ENCODE measurements around the gene FMNL1. TPM values are rescaled to one million over a fixed set of nuclear protein-coding genes. Genes with fewer than 3 reads are reported as not detected.

FMNL1 gene
- total RNA-seq, 4 donors from 2014 or later: 19.2 to 42.9 (median 24.6) TPM

GRCh38 chr17:45271603-45272002, 49.9 kb downstream of the FMNL1 start:
- Histone ChIP-seq H3K9me3 (no peaks in the 10 kb centered on the region), H3K4me1 (peaks cover 0 to 20% (median 0%) of the 10 kb centered on the region in 4 donors), H3K36me3 (peaks cover 0 to 79% (median 44%) of the 10 kb centered on the region in 3 donors), H3K27ac (no peak overlapping the region), H3K4me3 (no peak overlapping the region), H3K27me3 (no peaks in the 10 kb centered on the region)
- no peak for TF ChIP-seq POLR2A (IDR thresholded peaks at IDR 0.05)
- no peak for TF ChIP-seq EP300 (IDR thresholded peaks at IDR 0.05)
- TF ChIP-seq, protein P1, sequence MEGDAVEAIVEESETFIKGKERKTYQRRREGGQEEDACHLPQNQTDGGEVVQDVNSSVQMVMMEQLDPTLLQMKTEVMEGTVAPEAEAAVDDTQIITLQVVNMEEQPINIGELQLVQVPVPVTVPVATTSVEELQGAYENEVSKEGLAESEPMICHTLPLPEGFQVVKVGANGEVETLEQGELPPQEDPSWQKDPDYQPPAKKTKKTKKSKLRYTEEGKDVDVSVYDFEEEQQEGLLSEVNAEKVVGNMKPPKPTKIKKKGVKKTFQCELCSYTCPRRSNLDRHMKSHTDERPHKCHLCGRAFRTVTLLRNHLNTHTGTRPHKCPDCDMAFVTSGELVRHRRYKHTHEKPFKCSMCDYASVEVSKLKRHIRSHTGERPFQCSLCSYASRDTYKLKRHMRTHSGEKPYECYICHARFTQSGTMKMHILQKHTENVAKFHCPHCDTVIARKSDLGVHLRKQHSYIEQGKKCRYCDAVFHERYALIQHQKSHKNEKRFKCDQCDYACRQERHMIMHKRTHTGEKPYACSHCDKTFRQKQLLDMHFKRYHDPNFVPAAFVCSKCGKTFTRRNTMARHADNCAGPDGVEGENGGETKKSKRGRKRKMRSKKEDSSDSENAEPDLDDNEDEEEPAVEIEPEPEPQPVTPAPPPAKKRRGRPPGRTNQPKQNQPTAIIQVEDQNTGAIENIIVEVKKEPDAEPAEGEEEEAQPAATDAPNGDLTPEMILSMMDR (IDR thresholded peaks at IDR 0.05): no peak
- 91 to 97% methylated on average over 3 of the region's 3 CpGs for WGBS, 2 donors
- DNase-seq (ENCODE audit: low spot score in 2 of 2): no peak

DNA sequence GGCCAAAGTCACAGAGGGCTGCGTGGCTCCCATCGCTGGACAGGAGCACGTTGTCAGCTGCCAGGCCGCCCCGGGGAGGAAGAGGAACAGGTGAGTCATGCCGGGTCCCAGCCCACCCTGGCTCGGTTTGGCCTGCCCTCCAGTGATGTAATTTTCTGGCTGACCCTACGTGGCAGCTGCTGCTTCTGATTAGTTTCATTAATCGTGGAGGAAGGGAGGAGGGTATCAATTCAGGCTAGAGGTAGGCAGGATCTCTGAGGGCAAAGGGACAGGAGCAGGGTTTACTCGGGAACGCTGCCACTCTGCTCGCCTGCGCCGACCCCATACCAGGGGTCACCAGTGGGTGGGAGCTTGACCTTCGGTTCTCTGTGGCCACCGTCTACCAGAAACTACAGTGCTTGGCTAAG, 51.9 kb downstream of the FMNL1 start:
- TF ChIP-seq POLR2A (IDR thresholded peaks at IDR 0.05) (no peak), EP300 (IDR thresholded peaks at IDR 0.05) (no peak)
- TF ChIP-seq, protein P1 (IDR thresholded peaks at IDR 0.05): no peak
- no peak for DNase-seq (ENCODE audit: low spot score in 2 of 2)
- H3K9me3 ChIP-seq: no peaks in the 10 kb centered on the region
- H3K27me3 ChIP-seq: no peaks in the 10 kb centered on the region
- no peak overlapping the region for H3K27ac ChIP-seq
- peaks cover 0 to 60% (median 37%) of the 10 kb centered on the region in 3 donors for H3K36me3 ChIP-seq
- H3K4me3 ChIP-seq: no peak overlapping the region
- 59 to 63% methylated on average over 16 of the region's 16 CpGs for WGBS, 2 donors
- H3K4me1 ChIP-seq: peaks cover 0 to 38% (median 12%) of the 10 kb centered on the region in 4 donors

- Histone ChIP-seq H3K27me3 (no peaks in the 10 kb centered on the region), H3K36me3 (peaks cover 0 to 55% (median 32%) of the 10 kb centered on the region in 3 donors), H3K27ac (no peak overlapping the region), H3K9me3 (no peaks in the 10 kb centered on the region), H3K4me1 (peaks cover 0 to 43% (median 12%) of the 10 kb centered on the region in 4 donors), H3K4me3 (no peak overlapping the region)
- TF ChIP-seq EP300 (IDR thresholded peaks at IDR 0.05) (no peak), POLR2A (IDR thresholded peaks at IDR 0.05) (no peak)
- TF ChIP-seq, protein P1 (IDR thresholded peaks at IDR 0.05): no peak
- no peak for DNase-seq (ENCODE audit: low spot score in 2 of 2)
- 83 to 88% methylated on average over 5 of the region's 5 CpGs for WGBS, 2 donors
Measured at GRCh38 chr17:45274033-45274432, 52.3 kb downstream of the FMNL1 start.

DNA sequence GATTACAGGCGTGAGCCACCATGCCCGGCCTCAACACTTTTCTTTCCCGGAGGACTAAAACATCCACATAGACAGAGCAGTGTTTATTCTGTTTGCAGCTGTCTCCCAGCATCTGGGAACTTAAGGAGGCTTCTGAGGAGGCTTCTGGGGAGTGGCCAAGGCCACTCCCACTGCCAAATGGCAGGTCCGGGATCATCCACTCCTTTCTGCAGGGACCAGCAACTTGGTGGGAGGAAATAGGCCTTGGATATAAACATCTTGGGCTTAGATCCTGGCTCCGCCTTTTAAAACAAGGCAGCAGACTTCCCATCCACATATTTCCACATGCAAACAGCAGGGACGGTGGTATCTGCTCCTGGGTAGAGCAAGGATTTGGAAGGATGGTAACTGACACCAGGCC, 54.3 kb downstream of the FMNL1 start:
- Histone ChIP-seq H3K4me1 (peaks cover 0 to 43% (median 12%) of the 10 kb centered on the region in 4 donors), H3K27ac (no peak overlapping the region), H3K36me3 (peaks cover 0 to 50% (median 12%) of the 10 kb centered on the region in 3 donors), H3K27me3 (no peaks in the 10 kb centered on the region), H3K4me3 (no peak overlapping the region), H3K9me3 (no peaks in the 10 kb centered on the region)
- TF ChIP-seq EP300 (IDR thresholded peaks at IDR 0.05) (no peak), POLR2A (IDR thresholded peaks at IDR 0.05) (no peak)
- TF ChIP-seq, protein P1 (IDR thresholded peaks at IDR 0.05): no peak
- 49 to 65% methylated on average over 6 of the region's 6 CpGs for WGBS, 2 donors
- no peak for DNase-seq (ENCODE audit: low spot score in 2 of 2)

DNA sequence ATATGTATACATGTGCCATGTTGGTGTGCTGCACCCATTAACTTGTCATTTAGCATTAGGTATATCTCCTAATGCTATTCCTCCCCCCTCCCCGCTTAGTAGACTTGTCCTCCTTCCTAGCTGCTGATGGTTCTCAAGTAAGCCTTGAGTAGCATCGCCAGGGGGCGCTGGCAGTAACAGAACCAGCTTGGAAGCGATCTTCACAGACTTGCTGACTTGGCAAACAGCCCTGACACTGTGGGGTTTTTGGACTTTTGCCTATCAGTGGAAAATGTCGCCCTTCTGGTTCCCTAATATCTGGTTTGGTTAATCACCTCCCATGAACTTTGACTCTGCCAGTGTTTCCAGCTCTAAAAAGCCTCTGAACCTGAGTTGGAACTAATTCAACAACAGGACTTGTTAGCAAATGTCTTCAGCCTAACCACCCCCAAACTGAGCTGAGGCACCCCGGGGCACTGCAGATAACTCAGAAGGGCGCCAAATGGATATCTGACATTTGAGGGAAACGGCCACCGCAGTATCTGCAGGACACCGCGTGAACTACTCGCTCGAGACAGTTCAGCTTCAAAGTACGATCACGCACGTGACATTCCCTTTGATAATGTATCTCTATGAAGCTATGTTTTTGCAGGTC, 55.6 kb downstream of the FMNL1 start:
- H3K4me1 ChIP-seq: peaks cover 0 to 43% (median 12%) of the 10 kb centered on the region in 4 donors
- H3K36me3 ChIP-seq: peaks cover 0 to 46% (median 9%) of the 10 kb centered on the region in 3 donors
- H3K27me3 ChIP-seq: no peaks in the 10 kb centered on the region
- peak; percentile 92 to 98 for DNase-seq (ENCODE audit: low spot score in 2 of 2)
- H3K4me3 ChIP-seq: no peak overlapping the region
- H3K9me3 ChIP-seq: no peaks in the 10 kb centered on the region
- 18 to 24% methylated on average over 16 of the region's 16 CpGs for WGBS, 2 donors
- H3K27ac ChIP-seq: peak overlapping the region; percentile 50 to 70 (median 66)
- TF ChIP-seq EP300 (IDR thresholded peaks at IDR 0.05) (peak in 1 of 2 donors; percentile 71), POLR2A (IDR thresholded peaks at IDR 0.05) (no peak)
- TF ChIP-seq, protein P1 (IDR thresholded peaks at IDR 0.05): peak; percentile 75 to 93 (median 85)
